ENCODE results near the gene FOXN3. TPM values are rescaled to one million over a fixed set of nuclear protein-coding genes. Genes with fewer than 3 reads are reported as not detected.

Gene FOXN3
- total and polyA plus RNA-seq, 10 donors: 9.2 to 121 (median 98.3) TPM

DNA sequence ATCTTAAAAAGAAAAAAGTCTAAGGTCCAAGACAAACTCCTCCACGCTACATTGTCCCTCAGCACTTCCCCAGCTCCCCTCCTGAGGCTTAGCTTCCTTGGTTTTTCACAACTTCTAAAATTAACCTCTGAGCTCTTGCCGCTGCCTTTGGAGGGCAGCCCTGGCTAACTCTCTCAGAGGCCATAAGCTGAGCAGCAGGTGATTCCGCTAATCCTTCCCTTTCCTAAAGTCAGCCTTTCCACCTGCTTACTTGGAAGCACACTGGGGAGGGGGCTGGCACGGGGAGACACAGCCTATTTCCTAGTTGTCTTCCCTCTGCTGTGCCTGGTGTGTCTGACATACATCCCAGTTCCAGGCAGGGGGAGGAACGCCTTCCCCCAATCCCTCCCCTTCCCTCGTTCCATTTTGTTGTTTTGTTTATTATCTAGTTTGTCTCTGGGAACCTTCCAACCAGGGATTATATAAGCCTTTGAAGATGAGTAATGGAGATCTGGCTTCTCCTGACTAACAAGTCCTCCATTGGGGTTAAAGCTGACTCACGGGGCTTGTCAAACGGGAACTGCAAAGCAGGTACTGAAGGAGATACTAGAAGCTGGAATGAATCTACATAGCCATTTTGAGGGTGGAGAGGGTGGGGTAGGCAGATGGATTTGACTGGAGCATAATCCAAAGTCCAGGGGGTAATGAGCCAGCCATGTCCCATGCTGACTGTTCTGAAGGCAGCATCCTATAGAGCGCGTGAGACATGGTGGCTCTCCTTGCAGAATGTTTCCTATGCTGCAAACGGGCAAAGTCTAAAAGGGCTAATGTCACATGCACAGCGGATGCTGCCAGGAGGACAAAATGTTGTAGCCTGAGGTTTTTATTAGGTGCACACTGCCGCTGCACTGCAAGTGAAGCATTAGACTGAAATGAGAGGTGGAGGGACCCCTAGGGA is 230.8 kb downstream of the FOXN3 start:
- H3K36me3 ChIP-seq: peaks cover 0 to 60% (median 2%) of the 10 kb centered on the region in 6 donors
- 85 to 91% (median 89%) methylated on average over 13 of the region's 13 CpGs for WGBS, 5 donors
- TF ChIP-seq, protein P1, sequence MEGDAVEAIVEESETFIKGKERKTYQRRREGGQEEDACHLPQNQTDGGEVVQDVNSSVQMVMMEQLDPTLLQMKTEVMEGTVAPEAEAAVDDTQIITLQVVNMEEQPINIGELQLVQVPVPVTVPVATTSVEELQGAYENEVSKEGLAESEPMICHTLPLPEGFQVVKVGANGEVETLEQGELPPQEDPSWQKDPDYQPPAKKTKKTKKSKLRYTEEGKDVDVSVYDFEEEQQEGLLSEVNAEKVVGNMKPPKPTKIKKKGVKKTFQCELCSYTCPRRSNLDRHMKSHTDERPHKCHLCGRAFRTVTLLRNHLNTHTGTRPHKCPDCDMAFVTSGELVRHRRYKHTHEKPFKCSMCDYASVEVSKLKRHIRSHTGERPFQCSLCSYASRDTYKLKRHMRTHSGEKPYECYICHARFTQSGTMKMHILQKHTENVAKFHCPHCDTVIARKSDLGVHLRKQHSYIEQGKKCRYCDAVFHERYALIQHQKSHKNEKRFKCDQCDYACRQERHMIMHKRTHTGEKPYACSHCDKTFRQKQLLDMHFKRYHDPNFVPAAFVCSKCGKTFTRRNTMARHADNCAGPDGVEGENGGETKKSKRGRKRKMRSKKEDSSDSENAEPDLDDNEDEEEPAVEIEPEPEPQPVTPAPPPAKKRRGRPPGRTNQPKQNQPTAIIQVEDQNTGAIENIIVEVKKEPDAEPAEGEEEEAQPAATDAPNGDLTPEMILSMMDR (IDR thresholded peaks at IDR 0.05 in 8 of 11, conservative IDR thresholded peaks at IDR 0.05 in 3 of 11): no peak
- TF ChIP-seq POLR2AphosphoS5 (IDR thresholded peaks at IDR 0.05): peak in 1 of 3 donors; percentile 13
- TF ChIP-seq POLR2A (IDR thresholded peaks at IDR 0.05): no peak
- peak overlapping the region in 3 of 8 donors; percentile 47 to 69 (median 47) for H3K27ac ChIP-seq
- no peaks in the 10 kb centered on the region for H3K27me3 ChIP-seq (replicated peaks in 1 of 7)
- H3K4me1 ChIP-seq: peaks cover 4 to 37% (median 16%) of the 10 kb centered on the region in 6 donors
- H3K4me3 ChIP-seq: no peak overlapping the region
- no peaks in the 10 kb centered on the region for H3K9me3 ChIP-seq
- intact Hi-C loops (cut with DNase I; ENCODE audit: low total_unique reads): no loop called here
- no peak for DNase-seq

DNA sequence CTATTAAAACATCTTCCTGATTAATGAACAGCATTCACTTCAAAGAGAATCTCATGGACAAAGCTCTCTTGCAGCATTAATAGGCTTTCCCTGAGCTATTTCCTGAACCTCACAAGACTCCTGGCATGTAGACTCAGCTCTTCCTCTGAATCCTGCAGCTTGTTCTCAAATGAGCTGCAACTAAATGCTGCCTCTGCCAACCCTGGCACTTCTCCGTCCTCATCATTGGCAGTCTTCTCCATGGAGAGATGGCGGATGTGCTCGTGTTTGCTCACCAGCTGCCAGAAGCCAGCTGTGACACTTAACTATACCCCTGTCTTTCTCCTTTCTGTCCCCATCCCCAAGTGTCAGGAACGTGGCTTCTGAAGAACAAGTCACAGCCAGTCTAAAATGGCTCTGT is 232.1 kb downstream of the FOXN3 start:
- DNase-seq: no peak
- Histone ChIP-seq H3K27ac (no peak overlapping the region), H3K9me3 (no peaks in the 10 kb centered on the region), H3K4me3 (no peak overlapping the region), H3K27me3 (replicated peaks in 1 of 7) (no peaks in the 10 kb centered on the region), H3K4me1 (peaks cover 4 to 31% (median 13%) of the 10 kb centered on the region in 6 donors), H3K36me3 (peaks cover 0 to 63% (median 2%) of the 10 kb centered on the region in 6 donors)
- no peak for TF ChIP-seq POLR2AphosphoS5 (IDR thresholded peaks at IDR 0.05)
- TF ChIP-seq, protein P1 (IDR thresholded peaks at IDR 0.05 in 8 of 11, conservative IDR thresholded peaks at IDR 0.05 in 3 of 11): no peak
- WGBS, 5 donors: 82 to 93% (median 85%) methylated on average over 4 of the region's 4 CpGs
- intact Hi-C loops (cut with DNase I; ENCODE audit: low total_unique reads): no loop called here

DNA sequence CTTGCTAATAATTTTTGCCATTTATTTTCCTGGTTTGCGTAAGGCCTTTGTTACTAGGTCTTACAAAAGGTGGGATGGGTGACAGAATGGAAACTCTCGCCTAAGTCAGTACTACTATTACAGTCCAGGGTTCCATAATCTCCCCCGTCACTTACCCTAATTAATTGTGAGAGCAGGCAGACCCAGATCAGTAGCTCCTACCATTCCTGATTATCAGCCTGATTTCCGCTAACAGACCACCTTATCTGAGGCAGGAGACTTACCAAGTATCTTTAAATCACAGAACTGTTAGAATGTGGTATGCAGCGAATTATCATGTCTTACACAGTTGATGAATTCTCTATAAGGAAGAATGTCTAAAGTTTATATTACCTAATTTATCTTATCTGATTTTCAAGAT is 234.7 kb downstream of the FOXN3 start:
- no peak overlapping the region for H3K27ac ChIP-seq
- WGBS, 5 donors: 93 to 98% (median 97%) methylated on average over 5 of the region's 5 CpGs
- H3K27me3 ChIP-seq (replicated peaks in 1 of 7): no peaks in the 10 kb centered on the region
- intact Hi-C loops (cut with DNase I; ENCODE audit: low total_unique reads): no loop called here
- H3K9me3 ChIP-seq: no peaks in the 10 kb centered on the region
- TF ChIP-seq POLR2A (IDR thresholded peaks at IDR 0.05): no peak
- TF ChIP-seq POLR2AphosphoS5 (IDR thresholded peaks at IDR 0.05): no peak
- TF ChIP-seq, protein P1 (IDR thresholded peaks at IDR 0.05 in 8 of 11, conservative IDR thresholded peaks at IDR 0.05 in 3 of 11): no peak
- peaks cover 3 to 32% (median 17%) of the 10 kb centered on the region in 6 donors for H3K4me1 ChIP-seq
- no peak overlapping the region for H3K4me3 ChIP-seq
- peaks cover 0 to 53% (median 0%) of the 10 kb centered on the region in 6 donors for H3K36me3 ChIP-seq
- DNase-seq: no peak

DNA sequence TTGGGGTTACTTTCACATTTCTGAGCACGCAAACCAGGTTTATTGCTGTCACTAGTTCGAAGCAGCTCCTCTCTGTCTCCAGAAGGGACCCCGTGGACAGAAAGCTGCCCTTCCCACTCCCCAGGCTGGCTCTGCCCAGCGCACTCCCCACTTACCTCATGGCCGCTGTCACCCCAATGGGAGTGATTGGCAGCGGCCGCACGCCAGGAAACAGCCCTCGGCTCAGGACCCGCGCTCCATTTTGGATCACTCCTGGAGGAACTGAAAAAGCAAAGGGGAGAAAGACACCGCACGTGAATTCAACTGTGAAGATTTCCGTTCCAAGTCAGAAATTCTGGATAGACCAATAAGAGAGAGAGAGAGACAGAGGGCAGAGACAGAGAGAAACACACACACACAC is 236.5 kb downstream of the FOXN3 start:
- DNase-seq: no peak
- WGBS, 5 donors: 94 to 98% (median 96%) methylated on average over 14 of the region's 14 CpGs
- Histone ChIP-seq H3K9me3 (no peaks in the 10 kb centered on the region), H3K4me1 (peaks cover 0 to 23% (median 9%) of the 10 kb centered on the region in 6 donors), H3K27ac (no peak overlapping the region), H3K4me3 (no peak overlapping the region), H3K27me3 (replicated peaks in 1 of 7) (no peaks in the 10 kb centered on the region), H3K36me3 (peaks cover 0 to 53% (median 4%) of the 10 kb centered on the region in 6 donors)
- intact Hi-C loops (cut with DNase I; ENCODE audit: low total_unique reads): no loop called here
- TF ChIP-seq POLR2AphosphoS5 (IDR thresholded peaks at IDR 0.05): no peak
- TF ChIP-seq POLR2A (IDR thresholded peaks at IDR 0.05): no peak
- TF ChIP-seq, protein P1 (IDR thresholded peaks at IDR 0.05 in 8 of 11, conservative IDR thresholded peaks at IDR 0.05 in 3 of 11): no peak
